IMR-90 (cell line): ENCODE data around the gene PAXIP1.

Source experiments
- BHLHE40 ChIP-seq: fragments of 150-350 bp; IDR thresholded peaks from 2 replicates; pipeline ENCODE4 v1.6.1; 2016; ENCODE audit warnings: mild to moderate bottlenecking, low read depth, low read length
- CEBPB ChIP-seq: IDR thresholded peaks from 2 replicates; pipeline ENCODE4 v1.6.1; 2012; ENCODE audit warnings: low read depth, low read length, improper control_type of control experiment
- CTCF ChIP-seq: conservative IDR thresholded peaks from 2 replicates; pipeline ENCODE4 v1.5.1; 2012; ENCODE audit warnings: mild to moderate bottlenecking, low read depth, low read length, improper control_type of control experiment
- FOS ChIP-seq: fragments of 150-350 bp; IDR thresholded peaks from 2 replicates; pipeline ENCODE4 v1.6.1; 2016; ENCODE audit warnings: low read depth, low read length
- MAZ ChIP-seq: IDR thresholded peaks from 2 replicates; pipeline ENCODE4 v1.6.1; 2012; ENCODE audit warnings: low read depth, mild to moderate bottlenecking, low read length, improper control_type of control experiment, moderate library complexity, borderline replicate concordance
- POLR2A ChIP-seq: IDR thresholded peaks from 2 replicates; pipeline ENCODE4 v1.6.1; 2012; ENCODE audit warnings: mild to moderate bottlenecking, low read depth, low read length
- RAD21 ChIP-seq: IDR thresholded peaks from 2 replicates; pipeline ENCODE4 v1.6.1; 2012; ENCODE audit warnings: low read length, improper control_type of control experiment
- RCOR1 ChIP-seq: IDR thresholded peaks from 2 replicates; pipeline ENCODE4 v1.6.1; 2012; ENCODE audit warnings: mild to moderate bottlenecking, low read length, improper control_type of control experiment; ENCODE audit not compliant: insufficient replicate concordance
- SMC3 ChIP-seq: fragments of 150-350 bp; IDR thresholded peaks from 2 replicates; pipeline ENCODE4 v1.6.1; 2016; ENCODE audit warnings: low read depth, mild to moderate bottlenecking, antibody characterized with exemption, low read length, moderate library complexity
- USF2 ChIP-seq: fragments of 150-350 bp; IDR thresholded peaks from 2 replicates; pipeline ENCODE4 v1.6.1; 2017; ENCODE audit warnings: mild to moderate bottlenecking, antibody characterized with exemption, low read length, low read depth

- TF ChIP-seq CTCF, result peak; percentile 29; the same call in 1 of the 2 replicates
- TF ChIP-seq FOS, result no peak
- no peak for TF ChIP-seq POLR2A
- no peak for TF ChIP-seq BHLHE40
- TF ChIP-seq RCOR1, result no peak
- TF ChIP-seq USF2, result no peak
- TF ChIP-seq RAD21, result no peak
- no peak for TF ChIP-seq MAZ
- no peak for TF ChIP-seq CEBPB
- TF ChIP-seq SMC3, result no peak
Observed at GRCh38 chr7:155009570-155010157, 6.7 kb upstream of the PAXIP1 start.
